ENCODE data around the gene PELI2. TPM values are rescaled to one million over a fixed set of nuclear protein-coding genes. Genes with fewer than 3 reads are reported as not detected.

Gene PELI2
- total RNA-seq, 4 donors from 2014 or later: 2.5 to 5.8 (median 4.2) TPM

DNA sequence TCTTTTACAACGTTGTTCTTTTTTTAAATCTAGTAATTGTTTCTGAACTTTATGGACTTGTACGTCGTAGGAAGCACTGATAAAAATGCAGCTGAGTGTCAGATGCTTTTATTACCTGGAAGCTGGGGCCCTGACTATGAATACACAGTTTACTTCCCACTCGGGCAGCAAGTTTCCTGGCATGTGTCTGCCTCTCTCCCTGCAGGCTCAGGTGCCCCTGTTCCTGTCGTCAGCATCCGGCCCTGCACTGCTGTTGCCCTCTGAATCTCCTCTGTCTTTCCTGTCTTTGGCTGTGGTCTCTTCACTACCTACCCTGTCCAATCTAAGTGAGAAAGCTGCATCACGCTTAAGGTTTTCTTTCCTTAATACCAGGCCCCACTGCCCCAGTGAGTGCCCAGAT is 75.8 kb downstream of the PELI2 start:
- H3K4me1 ChIP-seq: peaks cover 9 to 18% of the 10 kb centered on the region in 2 donors
- ATAC-seq: no peak
- DNase-seq: no peak
- intact Hi-C loops (cut with DNase I; ENCODE audit: low total_unique reads) (no loop called here), in situ Hi-C loops (cut with MboI; ENCODE audit: low sequenced_read_pairs in 4 of 4) (no loop called here)
- no peaks in the 10 kb centered on the region for H3K36me3 ChIP-seq
- H3K9me3 ChIP-seq: no peaks in the 10 kb centered on the region
- TF ChIP-seq POLR2A (IDR thresholded peaks at IDR 0.05): no peak
- TF ChIP-seq, protein P1, sequence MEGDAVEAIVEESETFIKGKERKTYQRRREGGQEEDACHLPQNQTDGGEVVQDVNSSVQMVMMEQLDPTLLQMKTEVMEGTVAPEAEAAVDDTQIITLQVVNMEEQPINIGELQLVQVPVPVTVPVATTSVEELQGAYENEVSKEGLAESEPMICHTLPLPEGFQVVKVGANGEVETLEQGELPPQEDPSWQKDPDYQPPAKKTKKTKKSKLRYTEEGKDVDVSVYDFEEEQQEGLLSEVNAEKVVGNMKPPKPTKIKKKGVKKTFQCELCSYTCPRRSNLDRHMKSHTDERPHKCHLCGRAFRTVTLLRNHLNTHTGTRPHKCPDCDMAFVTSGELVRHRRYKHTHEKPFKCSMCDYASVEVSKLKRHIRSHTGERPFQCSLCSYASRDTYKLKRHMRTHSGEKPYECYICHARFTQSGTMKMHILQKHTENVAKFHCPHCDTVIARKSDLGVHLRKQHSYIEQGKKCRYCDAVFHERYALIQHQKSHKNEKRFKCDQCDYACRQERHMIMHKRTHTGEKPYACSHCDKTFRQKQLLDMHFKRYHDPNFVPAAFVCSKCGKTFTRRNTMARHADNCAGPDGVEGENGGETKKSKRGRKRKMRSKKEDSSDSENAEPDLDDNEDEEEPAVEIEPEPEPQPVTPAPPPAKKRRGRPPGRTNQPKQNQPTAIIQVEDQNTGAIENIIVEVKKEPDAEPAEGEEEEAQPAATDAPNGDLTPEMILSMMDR (IDR thresholded peaks at IDR 0.05 in 4 of 5, conservative IDR thresholded peaks at IDR 0.05 in 1 of 5): no peak
- H3K27me3 ChIP-seq: no peaks in the 10 kb centered on the region
- no peak overlapping the region for H3K27ac ChIP-seq
- no peak overlapping the region for H3K4me3 ChIP-seq

DNA sequence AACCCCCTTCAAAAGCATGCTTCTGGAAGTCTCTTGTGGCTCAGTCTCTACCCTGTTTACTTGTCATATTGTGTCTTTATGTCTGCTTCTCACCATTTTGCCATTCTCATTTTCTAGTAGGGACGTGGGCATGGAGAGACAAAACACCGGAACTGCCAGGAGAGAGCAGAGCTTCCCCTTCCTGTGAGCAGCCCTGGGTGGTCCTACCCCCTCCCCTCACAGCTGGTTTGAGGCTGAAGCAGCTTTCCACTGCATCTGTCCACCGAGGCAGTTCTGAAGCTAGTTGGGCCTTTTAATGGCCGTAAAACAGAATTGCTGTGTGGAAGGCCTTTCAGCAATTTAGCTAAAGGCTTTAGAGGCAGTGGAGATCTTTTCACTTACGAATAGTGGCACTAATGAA is 77.0 kb downstream of the PELI2 start:
- peak overlapping the region in 3 of 4 donors; percentile 3 to 39 (median 19) for H3K27ac ChIP-seq
- DNase-seq (no peak), ATAC-seq (no peak)
- H3K4me1 ChIP-seq: peaks cover 9 to 24% of the 10 kb centered on the region in 2 donors
- no peaks in the 10 kb centered on the region for H3K36me3 ChIP-seq
- in situ Hi-C loops (cut with MboI; ENCODE audit: low sequenced_read_pairs in 4 of 4) (no loop called here), intact Hi-C loops (cut with DNase I; ENCODE audit: low total_unique reads) (loop anchor here (5.0 kb wide), 1 partner anchor 78 kb away; the partner anchor contains the start of gene PELI2)
- no peaks in the 10 kb centered on the region for H3K9me3 ChIP-seq
- no peaks in the 10 kb centered on the region for H3K27me3 ChIP-seq
- no peak for TF ChIP-seq POLR2A (IDR thresholded peaks at IDR 0.05)
- TF ChIP-seq, protein P1 (IDR thresholded peaks at IDR 0.05 in 4 of 5, conservative IDR thresholded peaks at IDR 0.05 in 1 of 5): no peak
- no peak overlapping the region for H3K4me3 ChIP-seq

DNA sequence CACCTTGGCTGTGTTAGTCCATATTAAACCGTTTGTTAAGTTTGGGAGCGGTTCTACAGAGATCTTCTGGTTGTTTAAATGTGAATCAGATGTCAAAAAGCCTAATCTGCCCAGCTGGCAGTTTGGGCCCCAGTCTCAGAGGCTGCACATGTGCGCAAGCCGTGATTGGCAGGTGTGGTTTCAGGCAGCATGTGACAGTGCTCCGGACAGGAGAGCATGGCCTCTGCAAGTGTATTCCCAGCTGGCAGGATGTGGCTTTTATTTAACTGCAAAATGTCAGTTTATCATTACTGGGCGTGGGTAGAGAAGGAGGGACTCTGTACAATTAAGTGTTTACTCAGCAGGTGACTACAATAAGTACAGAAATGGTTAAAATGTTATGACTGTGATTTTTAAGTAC is 77.5 kb downstream of the PELI2 start:
- DNase-seq (peak in 1 of 2 donors; percentile 30), ATAC-seq (peak; percentile 43 to 58)
- Histone ChIP-seq H3K9me3 (no peaks in the 10 kb centered on the region), H3K4me3 (no peak overlapping the region), H3K27me3 (no peaks in the 10 kb centered on the region), H3K4me1 (peaks cover 9 to 24% of the 10 kb centered on the region in 2 donors), H3K36me3 (no peaks in the 10 kb centered on the region), H3K27ac (peak overlapping the region in 3 of 4 donors; percentile 19 to 41 (median 39))
- intact Hi-C loops (cut with DNase I; ENCODE audit: low total_unique reads): loop anchor here (5.0 kb wide), 1 partner anchor 78 kb away; the partner anchor contains the start of gene PELI2
- in situ Hi-C loops (cut with MboI; ENCODE audit: low sequenced_read_pairs in 4 of 4): no loop called here
- no peak for TF ChIP-seq POLR2A (IDR thresholded peaks at IDR 0.05)
- TF ChIP-seq, protein P1 (IDR thresholded peaks at IDR 0.05 in 4 of 5, conservative IDR thresholded peaks at IDR 0.05 in 1 of 5): no peak

DNA sequence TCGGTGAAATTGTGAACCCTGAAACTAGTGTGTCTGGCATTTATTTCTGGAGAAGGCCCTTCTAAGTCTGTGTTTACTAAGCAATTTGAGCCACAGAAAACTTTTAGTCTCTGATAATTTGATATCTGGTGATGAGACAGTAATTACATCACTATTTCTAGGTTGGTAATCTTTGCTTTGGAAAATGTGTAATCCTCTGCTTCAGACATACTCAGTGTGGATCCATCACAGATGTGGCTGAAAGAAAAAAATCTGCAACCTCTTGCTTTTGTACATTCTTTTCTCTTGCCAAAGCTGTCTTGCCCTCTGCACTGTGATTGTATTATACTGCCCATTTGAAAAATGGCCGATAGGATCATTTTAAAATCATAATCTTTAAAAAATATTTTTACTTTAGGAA is 78.1 kb downstream of the PELI2 start:
- no peak overlapping the region for H3K4me3 ChIP-seq
- in situ Hi-C loops (cut with MboI; ENCODE audit: low sequenced_read_pairs in 4 of 4): no loop called here
- ATAC-seq: no peak
- H3K9me3 ChIP-seq: no peaks in the 10 kb centered on the region
- intact Hi-C loops (cut with DNase I; ENCODE audit: low total_unique reads): loop anchor here (5.0 kb wide), 1 partner anchor 79 kb away; the partner anchor contains the start of gene PELI2
- no peak for TF ChIP-seq POLR2A (IDR thresholded peaks at IDR 0.05)
- TF ChIP-seq, protein P1 (IDR thresholded peaks at IDR 0.05 in 4 of 5, conservative IDR thresholded peaks at IDR 0.05 in 1 of 5): no peak
- H3K36me3 ChIP-seq: no peaks in the 10 kb centered on the region
- DNase-seq: no peak
- peak overlapping the region in 2 of 4 donors; percentile 39 to 41 for H3K27ac ChIP-seq
- no peaks in the 10 kb centered on the region for H3K27me3 ChIP-seq
- peaks cover 9 to 24% of the 10 kb centered on the region in 2 donors for H3K4me1 ChIP-seq

DNA sequence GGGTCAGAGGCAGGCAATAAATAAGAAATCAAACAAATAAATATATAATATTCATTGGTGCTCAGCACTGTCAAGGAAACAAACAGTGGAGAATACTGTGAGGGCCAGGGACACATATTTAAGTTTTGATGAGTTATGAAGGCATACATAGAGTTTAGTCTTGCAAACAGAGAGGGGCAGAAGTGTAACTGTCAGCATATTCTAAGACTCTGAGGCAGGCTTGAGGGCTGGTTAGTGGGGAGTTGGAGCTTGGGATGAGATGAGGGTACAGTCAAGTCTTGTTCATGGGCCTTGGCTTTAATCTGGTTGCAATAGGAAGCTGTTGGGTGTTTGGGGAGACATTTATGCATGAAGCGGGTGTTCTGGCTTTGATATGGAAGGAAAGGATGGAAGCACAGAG is 78.9 kb downstream of the PELI2 start:
- Histone ChIP-seq H3K27ac (no peak overlapping the region), H3K36me3 (no peaks in the 10 kb centered on the region), H3K9me3 (no peaks in the 10 kb centered on the region), H3K4me3 (no peak overlapping the region), H3K27me3 (no peaks in the 10 kb centered on the region), H3K4me1 (peaks cover 9 to 24% of the 10 kb centered on the region in 2 donors)
- ATAC-seq (no peak), DNase-seq (no peak)
- intact Hi-C loops (cut with DNase I; ENCODE audit: low total_unique reads): loop anchor here (5.0 kb wide), 1 partner anchor 80 kb away; the partner anchor contains the start of gene PELI2
- in situ Hi-C loops (cut with MboI; ENCODE audit: low sequenced_read_pairs in 4 of 4): no loop called here
- TF ChIP-seq, protein P1 (IDR thresholded peaks at IDR 0.05 in 4 of 5, conservative IDR thresholded peaks at IDR 0.05 in 1 of 5): no peak
- TF ChIP-seq POLR2A (IDR thresholded peaks at IDR 0.05): no peak
